ENCODE measurements around the gene NCOA7.

DNA sequence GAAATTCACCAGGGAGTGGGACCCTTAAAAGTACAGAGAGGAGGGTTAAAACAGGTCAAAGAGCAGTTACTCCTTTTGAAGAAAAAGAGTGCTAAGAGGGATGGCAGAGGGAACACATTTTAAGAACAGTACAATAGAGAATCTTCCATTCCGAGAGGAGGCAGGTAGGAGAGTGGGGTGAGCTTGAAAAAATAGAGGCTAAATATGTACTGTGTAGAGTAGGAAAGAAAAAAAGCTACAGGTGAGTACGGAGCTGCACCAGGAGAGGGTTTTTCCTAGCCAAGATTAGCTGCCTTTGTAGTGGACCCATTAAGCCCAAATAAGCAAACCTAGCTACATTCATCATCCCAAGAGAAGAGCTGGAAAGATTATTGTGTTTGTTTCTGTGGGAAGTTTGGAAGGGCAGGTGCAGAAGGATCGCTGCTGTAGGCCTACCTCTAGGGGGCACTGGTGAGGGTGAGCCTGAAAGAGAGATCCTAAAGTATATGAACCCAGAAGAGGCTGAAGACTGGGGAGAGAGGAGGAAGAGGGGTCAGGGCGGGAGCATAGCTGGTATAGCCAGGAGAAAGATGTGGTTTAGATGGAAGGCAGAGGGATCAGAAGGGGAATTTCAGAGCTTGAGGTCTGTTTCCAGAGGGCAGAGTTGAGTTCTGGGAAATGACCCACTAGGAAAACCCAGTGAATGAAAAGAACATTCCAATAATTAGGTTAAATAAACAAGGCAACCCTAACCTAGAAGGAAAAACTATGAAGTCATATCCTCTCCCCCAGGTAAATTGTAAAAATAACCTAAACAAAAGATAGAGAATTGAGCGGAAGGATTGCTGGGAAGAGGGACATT is 115.6 kb downstream of the NCOA7 start:
- TF ChIP-seq, protein P1, sequence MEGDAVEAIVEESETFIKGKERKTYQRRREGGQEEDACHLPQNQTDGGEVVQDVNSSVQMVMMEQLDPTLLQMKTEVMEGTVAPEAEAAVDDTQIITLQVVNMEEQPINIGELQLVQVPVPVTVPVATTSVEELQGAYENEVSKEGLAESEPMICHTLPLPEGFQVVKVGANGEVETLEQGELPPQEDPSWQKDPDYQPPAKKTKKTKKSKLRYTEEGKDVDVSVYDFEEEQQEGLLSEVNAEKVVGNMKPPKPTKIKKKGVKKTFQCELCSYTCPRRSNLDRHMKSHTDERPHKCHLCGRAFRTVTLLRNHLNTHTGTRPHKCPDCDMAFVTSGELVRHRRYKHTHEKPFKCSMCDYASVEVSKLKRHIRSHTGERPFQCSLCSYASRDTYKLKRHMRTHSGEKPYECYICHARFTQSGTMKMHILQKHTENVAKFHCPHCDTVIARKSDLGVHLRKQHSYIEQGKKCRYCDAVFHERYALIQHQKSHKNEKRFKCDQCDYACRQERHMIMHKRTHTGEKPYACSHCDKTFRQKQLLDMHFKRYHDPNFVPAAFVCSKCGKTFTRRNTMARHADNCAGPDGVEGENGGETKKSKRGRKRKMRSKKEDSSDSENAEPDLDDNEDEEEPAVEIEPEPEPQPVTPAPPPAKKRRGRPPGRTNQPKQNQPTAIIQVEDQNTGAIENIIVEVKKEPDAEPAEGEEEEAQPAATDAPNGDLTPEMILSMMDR (IDR thresholded peaks at IDR 0.05) = peak; percentile 61 to 74 (median 67)
- no peak for TF ChIP-seq EP300 (IDR thresholded peaks at IDR 0.05; ENCODE audit: low read depth)
